Suprapubic skin (tissue), 4 donors: ENCODE data around the gene SLC22A23.

Source experiments
- CTCF ChIP-seq, 2 donors: fragments of 200-600 bp in 1 of 2; fragments of 450-650 bp in 1 of 2; sonication (generic) in 1 of 2; IDR thresholded peaks; one replicate each; pipeline ENCODE4 v1.5.1; 2016 to 2019; ENCODE audit warnings: antibody characterized with exemption in 2 of 2, mild to moderate bottlenecking in 1 of 2, moderate library complexity in 1 of 2
- EP300 ChIP-seq: sonication (generic); formaldehyde crosslinking; IDR thresholded peaks from one replicate; pipeline ENCODE4 v1.6.1; 2017; ENCODE audit warnings: antibody characterized with exemption
- POLR2A ChIP-seq, 2 donors: fragments of 450-650 bp; IDR thresholded peaks; one replicate each; pipeline ENCODE4 v1.6.1; 2017; ENCODE audit warnings: antibody characterized with exemption in 2 of 2, mild to moderate bottlenecking in 2 of 2, moderate library complexity in 2 of 2
- POLR2AphosphoS5 ChIP-seq, 3 donors: sonication (generic); formaldehyde crosslinking; IDR thresholded peaks; one replicate each; pipeline ENCODE4 v1.6.1; 2017; ENCODE audit warnings: antibody characterized with exemption in 3 of 3

- TF ChIP-seq CTCF (IDR thresholded peaks at IDR 0.05) (no peak), EP300 (no peak), POLR2A (IDR thresholded peaks at IDR 0.05) (no peak), POLR2AphosphoS5 (IDR thresholded peaks at IDR 0.05) (no peak)
Observed at GRCh38 chr6:3471286-3471685, 14.4 kb upstream of the SLC22A23 start.
